Stromal cell of bone marrow (primary cell): Measurements from ENCODE around the gene PLEKHO1.
A peak's percentile ranks its signal among the peaks of the same experiment; 100 is the strongest.

Experiments used
- DNase-seq: peaks from one replicate; pipeline ENCODE4 v3.0.0-alpha.2; 2012; ENCODE audit warnings: low read depth

PLEKHO1 gene

DNA sequence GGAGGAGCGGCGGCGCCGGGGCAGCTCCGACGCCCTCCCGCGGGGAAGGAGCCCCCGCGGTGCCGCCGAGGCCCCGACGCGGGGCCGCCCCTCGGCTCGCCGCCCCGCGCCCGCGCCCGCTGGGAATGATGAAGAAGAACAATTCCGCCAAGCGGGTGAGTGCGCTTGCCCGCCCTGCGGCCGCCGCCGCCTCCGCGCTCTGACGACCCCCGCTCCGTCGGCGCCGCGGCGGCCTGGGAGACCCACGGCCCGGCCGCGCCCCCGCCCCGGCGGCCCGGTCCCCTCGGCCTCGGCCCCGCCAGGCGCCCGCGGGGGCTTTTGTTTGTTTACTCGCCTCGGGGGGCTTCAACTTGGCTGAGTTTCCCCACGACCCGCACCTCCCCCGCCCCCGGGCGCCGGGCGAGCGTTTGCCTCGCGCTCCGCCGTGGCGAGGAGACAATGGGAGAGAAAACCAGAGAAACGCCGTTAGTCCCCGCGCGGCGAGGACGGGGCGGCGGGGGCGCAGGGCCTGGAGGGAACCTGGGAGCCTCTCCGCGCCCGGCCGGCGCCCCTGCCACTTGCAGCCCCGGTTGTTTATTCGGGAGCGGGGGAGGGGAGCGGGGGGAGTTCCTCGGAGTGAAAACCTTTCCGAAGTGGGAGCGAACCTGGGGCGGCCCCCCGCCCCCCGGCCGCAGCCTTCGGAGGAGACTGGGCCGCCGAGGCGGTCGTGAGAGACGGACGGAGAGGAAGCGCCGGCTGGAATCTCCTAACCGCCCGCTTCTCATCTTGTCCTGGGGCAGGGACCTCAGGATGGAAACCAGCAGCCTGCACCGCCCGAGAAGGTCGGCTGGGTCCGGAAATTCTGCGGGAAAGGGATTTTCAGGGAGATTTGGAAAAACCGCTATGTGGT, 661 bp downstream of the PLEKHO1 start:
- no peak for DNase-seq

DNA sequence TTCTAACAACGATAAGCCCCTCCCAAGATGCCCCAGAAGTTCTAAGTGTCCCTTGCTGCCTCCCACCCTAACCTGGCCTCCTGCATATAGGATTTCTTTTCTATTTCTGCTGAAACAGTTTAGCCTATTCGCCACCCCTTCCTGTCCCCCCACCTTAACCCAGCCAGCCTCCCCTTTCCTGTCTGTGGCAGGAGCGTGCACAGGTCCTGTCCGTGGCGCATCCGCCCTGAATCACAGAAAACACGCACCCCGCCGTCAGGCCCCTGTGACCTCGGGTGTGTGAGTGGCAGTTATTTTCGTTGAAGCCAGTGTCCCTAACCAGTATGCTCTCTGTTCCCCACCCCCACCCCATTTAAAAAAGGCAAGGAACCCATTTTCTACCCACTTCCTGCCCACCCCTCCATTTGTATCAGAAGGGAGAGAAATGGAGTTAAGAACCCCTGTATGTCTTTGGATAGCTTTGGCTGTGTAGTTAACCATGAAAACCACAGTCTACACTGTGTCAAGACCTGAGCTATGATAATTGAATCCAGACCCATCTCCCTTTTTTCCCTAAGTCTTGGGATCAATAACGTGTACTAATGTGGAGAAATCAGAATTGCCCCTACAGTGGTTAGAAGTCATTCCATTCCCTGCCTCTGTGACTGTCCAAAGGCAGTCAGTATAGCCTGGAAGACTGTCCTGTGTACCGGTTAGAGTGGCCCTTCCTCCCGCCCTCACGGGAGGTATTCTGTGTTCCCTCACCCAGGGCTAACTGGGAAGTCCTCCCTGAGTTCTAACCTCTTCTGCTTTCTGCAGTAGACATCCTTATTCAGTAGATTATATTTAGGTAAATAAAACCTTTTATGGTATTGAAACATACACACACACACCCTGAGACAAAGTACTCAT, 1.8 kb downstream of the PLEKHO1 start:
- no peak for DNase-seq

DNA sequence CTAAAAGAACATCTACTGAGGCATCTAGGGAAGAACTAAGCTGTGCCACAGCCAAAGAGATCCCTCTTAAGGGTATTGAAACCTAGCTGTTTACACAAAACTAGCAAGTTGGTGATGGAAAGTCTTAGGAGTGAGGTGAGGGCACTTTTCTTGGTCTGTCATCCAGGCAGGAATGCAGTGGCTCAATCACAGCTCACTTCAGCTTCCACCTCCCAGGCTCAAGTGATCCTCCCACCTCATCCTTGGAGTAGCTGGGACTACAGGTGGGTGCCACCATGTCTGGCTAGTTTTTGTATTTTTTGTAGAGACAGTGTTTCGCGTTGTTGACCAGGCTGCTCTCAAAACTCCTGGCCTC, 2.4 kb downstream of the PLEKHO1 start:
- DNase-seq = no peak

DNA sequence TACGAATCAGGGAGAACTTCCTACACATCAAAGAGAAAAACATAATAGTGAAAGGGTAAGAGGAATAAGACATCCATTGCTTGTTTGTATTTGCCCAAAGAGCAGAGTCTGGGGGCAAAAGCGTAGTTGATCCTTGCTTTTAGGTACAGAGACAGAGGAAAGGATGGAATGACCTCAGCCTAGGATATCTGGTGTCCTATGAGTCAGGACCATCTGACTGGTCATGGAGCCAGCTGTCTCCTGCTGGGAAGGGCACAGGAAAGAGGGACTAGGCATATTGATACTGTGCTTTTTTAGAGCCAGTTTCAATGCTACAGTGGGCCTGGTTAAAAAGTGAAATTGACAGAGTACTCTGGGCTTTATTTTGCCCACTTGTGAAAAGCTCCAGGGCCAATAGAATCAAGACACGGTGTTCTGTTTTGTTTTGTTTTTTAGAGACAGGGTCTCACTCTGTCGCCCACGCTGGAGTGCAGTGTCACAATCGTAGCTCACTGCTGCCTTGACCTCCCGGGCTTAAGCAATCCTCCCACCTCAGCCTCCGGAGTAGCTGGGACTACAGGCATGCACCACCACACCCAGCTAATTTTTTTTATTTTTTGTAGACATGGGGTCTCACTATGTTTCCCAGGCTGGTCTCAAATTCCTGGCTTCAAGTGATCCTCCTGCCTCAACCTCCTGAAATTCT, 3.2 kb downstream of the PLEKHO1 start:
- peak; percentile 69 for DNase-seq

DNA sequence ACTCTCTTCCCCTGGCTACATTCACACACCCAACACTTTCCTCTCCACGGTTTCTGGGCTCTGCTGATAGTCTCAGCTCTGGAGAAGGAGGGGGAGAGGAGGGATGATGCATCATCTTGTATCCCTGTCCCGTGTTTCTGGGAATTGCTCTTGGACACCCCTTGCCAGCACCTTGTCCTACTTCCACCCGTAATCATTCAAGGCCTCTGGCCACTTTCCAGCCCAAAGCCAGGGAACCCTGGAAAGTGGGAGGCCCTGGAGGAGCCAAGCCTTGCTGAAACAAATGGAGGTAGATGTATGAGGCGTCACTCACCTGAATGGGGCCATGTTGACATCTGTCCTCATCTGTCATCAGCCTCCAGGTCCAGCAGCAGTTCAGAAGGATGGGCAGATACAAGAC, 4.4 kb downstream of the PLEKHO1 start:
- no peak for DNase-seq

DNA sequence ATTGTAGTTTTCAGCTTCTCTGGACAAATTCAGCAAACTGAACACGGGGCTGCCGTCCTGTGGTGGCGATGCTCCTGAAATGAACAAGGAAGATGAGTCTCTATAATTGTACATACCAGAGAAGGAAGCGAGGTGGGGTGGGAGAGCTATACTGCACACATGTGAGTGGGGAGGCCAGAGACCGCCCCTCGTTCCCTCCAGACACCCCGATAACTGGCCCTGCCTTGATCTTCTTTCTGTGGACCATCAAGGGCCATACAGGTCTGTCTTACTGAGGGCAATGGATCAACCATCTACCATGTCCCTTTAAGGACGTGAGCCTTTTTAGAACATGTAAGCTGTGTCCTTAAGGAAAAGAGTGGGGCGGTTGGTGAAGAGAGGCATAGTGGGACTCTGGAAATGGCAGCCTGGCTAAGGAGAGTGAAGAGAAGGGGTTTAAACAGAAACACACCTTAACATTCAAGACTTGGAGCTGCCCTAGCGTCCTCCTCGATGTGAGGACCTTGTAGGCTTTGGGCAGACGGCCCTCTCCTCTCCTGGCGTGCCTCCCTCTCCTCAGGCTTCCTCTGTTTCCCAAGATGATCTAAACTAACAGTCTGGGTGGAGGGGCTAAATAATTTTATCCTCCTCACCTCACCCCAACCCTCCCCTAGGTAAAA, 5.8 kb downstream of the PLEKHO1 start:
- no peak for DNase-seq

DNA sequence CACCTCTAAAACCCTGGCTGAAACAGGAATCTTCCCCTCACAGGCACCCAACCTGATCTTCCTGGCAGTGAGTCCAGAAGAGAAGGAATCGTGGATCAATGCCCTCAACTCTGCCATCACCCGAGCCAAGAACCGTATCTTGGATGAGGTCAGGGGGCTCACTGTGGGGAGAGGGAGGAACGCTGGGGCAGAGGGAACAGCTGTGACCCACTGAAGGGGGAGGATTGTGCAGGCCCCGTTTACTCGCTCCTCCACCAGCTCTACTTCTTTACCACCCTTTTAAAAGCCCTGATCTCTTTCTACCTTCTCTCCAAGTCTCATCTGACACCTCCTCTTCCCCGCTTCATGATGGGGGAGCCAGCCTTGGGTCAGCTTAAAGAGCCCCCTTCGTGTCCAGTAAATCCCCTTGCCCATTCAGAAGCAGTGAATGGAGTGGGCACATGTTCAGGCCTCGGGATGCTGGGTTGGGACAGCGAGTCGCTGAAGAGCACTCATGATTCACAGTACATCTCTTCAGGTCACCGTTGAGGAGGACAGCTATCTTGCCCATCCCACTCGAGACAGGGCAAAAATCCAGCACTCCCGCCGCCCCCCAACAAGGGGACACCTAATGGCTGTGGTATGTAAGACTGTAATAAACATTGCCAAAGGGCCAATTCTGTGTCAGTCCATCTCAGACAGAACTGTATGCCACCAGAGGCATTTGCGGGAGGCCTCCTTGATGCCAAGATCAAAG, 7.3 kb downstream of the PLEKHO1 start:
- DNase-seq = no peak

DNA sequence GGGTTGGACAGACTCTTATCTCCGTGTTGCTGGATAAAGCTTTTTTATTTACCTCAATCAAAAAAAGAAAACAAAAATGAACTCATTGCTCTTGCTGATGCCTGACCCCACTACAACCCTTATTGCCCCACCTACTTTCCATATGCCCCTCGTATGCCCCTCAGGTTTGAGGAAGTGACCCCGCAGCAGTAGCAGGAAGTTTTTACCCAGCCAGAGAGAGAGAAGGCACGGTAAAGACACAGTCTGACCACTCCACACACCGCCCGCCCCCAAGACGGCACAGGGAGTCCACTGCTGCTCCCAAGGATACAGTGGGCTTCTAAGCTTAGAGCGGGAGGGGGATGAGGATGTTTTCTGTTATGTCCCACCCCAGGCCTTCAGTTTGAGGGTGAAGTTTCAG, 9.8 kb downstream of the PLEKHO1 start:
- DNase-seq = no peak

DNA sequence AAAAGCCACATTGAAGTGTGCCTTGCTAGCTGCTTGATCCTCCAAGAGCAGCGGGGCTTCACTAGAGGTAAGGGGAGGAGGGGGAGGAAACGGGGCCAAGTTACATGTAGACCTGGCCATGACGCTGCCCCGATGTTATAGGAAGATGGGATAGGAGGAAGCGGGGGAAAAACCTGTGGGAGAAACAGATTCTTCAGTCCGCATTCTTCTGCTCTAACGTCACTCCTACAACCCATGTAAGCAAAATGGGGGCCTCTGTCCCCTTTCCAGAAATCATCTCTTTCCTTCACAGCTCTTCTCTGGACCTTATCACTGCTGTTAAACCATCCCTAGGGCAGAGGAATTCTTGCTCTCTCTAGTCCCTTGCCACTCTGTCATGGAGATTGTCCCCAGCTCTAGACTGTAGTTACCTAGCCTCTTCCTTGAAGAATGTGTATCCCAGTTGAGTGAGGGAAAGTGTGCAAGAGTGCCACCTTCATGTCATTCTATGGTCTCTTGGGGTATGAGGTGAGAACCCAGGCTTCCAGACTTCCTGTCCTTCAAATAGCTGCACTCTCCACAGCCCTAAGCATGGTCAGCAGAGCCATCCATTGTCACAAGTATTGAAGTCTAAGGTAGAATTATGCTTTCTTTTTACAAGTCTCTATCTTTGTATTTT, 11.4 kb downstream of the PLEKHO1 start:
- no peak for DNase-seq

DNA sequence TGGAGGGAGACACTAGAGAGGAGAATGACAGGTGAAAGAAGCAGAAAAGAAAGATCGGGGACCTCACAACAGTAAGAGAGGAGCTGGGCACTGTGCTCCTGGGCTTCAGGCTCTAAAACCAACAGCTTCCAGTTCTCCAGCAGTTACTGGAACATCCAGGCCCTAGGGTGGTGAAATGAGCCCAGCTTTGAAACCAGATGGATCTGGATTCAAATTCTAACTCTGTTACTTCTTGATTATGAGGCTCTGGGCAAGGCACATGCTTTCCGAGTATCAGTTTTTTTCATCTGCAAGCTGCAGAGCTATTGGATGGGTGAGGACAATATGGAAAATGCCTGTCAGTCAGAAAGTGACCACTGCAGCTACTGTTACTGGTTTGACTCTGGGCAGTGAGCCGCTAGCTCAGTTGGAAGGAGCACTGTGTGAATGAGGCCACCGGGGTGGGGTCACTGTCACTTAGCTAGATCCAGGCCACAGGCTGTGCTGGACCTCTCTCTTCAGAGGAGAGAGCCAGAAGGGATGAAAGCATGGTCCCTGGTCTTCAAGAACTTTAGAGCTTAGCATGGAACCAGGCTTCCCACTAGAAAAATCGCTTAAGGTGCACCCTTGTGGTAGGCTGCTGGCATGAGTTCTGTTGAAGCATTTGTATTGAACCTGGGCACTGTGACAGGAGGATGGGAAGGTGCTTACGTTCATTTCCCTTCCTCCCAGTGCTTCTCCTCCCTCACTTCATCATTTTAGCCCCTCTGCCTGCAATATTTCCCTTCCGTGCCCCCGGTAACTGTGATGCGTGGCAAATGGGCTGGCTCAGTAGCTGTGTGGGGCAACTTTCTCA, 12.2 kb downstream of the PLEKHO1 start:
- DNase-seq = no peak

DNA sequence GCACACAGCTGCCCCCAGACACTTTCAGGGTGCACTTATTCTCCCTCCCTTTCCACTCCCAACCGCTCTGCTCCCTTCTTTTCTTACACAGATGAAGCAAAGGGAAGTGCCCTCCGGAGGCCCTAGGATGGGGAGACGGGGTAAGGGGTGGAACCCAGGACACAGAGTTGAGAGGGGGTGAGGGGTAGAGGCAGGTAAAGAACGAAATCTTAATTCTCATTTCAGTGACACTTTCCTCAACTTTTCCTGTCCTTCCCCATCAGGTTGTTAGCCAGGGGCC, 12.8 kb downstream of the PLEKHO1 start:
- no peak for DNase-seq

DNA sequence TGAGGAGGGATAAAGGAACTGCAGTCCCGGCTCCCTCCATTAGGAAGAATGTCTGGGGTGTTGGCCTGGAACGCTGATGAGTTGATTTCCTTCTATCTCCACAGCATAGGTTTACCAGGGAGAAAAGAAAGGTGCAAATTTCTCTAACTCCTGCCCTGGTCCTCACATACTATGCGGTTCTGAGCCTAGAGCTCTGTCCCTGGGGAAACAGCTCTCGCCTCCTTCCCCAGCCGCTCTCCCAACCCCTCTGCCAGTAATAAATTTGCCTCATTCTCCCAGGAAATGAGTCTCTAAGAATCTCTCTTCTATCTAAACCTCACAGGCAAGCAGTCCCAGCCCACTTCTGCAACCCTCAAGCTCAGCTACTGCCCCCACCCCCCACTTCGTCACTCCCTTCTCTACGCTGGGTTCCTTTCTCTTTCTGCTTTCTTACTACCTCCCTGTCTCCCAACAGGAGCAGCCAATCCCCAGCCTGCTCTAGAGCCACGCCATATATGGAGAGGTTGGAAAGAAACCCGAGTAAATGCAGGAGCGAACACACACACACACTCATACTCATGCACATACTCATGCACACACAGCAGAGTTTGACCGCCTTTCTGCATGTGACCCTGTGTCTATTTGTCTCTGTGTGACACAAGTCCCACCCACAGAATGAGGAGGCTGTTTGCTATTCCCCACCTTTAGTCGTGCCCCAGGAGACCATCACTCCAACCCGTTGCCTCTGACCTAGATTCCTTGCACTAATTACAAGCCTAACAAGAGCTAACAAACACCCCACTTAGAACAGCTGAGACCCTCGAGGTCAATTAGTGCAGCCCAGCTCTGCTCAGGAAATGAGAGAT, 13.4 kb downstream of the PLEKHO1 start:
- DNase-seq = peak; percentile 99

DNA sequence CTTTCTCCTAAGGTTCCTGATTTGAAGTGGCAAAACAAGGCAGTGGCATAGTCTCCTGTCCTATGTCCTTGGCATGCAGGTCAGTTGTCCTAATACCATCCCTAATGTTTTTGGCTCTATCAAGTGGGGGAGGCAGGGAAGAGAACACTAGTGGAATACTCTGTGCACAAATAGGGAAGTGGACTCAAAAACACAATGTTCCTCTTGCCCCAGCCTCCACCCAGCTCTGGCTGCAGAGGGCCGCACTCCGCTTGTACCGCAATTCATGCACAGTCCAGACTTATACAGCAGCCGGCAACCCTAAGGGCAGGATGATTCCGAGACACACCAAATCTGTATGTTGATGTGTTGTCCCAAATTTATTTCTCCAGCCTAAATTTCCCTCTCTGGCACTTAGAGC, 14.5 kb downstream of the PLEKHO1 start:
- DNase-seq = no peak

DNA sequence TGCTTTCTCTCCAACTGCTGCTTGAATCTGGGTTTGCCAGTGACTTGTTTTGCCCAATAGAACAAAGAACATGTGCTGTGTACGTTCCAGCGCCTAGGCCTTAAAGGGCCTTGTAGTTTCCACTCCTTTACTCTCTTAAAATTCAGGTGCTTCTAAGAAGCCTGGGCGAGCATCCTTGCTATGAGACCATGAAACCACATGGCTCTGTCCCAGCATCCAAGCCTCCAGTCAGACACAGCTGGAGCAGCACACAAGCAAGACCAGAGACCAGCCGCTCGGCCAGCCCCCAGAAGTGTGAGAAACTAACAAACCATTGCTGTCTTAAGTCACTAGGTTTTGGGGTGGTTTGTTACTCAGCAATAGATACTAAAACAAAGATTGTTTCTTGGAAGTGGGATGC, 15.1 kb downstream of the PLEKHO1 start:
- DNase-seq = no peak

DNA sequence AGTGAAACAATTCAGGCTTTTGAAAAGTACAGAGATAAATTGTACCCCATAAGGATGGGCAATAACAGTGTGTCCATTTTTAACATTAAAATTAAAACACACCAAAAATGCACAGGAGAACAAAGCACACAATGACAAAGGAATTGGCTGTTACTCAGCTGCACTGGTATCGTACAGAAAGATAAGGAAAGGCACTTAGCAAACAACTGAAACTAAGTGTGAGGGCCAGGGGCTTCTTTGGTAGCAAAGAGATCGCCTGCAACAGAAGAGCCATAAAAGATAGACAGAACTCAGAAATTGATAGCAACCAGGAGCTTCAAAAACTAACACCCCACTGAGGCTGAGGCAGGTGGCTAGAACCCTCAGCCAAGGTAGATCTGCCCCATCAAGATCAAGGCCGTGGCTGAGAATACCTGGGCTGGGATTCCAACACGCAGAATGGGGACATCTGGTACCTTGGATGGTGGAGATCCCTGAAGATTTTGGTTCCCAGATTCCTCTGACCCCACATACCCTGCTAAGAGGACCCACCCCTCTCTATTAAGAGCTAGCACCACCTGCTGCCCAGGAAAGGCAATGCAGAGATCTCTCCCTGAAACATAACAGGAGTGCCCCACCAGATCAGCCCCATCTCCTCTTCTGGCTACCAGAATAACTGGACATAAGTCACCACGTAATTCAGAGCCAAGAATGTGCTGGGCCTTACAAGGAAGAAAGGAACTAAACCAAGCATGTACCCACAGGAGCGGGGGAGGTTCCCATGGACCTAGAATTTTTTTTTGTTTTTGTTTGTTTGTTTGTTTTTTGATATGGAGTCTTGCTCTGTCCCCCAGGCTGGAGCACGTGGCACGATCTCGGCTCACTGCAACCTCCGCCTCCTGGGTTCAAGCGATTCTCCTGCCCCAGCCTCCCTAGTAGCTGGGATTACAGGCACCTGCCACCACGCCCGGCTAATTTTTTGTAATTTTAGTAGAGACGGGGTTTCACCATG, 16.2 kb downstream of the PLEKHO1 start:
- DNase-seq = no peak

DNA sequence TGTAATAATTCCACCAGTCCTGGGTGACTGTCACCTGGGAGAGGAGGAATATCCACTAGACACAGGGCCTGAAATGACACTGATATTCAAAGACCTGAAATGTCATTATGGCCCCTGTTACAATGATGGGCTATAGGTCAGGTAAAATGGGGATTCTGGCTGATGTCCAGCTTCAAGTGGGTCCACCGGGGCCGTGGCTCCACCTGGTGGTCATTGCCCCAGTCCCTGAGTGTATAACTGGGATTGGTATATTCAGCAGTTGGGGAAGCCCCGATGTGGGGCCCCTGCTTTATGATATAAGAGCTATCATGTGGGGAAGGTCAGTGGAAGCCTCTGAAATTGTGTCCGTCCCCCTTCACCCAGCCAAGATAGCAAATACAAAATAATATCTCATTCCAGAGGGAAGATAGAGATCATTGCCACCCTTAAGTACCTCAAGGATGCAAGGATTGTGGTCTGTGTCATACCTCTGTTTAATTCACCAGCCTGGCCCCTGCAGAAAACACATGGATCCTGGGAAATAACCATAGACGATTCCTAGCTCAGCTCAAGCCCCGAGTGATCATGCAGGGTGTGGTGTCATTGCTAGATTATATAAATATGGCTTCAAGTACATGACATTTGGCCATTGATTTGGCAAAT, 19.4 kb downstream of the PLEKHO1 start:
- no peak for DNase-seq

DNA sequence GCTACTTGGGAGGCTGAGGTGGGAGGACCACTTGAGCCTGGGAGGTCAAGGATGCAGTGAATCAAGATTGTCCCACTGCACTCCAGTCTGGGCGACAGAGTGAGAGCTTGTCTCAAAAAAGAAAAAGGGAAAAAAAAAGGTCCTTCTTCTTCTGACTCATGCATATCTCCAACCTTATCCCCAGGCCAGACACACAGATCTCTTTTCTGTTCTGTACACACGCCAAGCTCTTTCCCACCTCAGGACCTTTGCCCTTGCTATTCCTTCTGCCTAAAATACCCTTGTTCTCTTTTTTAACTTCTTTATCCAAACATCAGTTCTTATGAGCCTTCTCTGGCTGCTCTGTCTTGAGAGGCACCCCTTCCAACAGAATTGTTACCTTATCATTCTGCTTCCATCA, 22.1 kb downstream of the PLEKHO1 start:
- DNase-seq = no peak
